GM18867 (cell line): ENCODE measurements around the gene PHF23.

Experiments used
- ATAC-seq: cut with Tn5 transposase; IDR thresholded peaks from one replicate; pipeline ENCODE4 v1.9.1; 2021; ENCODE audit warnings: mild to moderate bottlenecking, moderate library complexity; ENCODE audit not compliant: unreplicated experiment

PHF23 gene

DNA sequence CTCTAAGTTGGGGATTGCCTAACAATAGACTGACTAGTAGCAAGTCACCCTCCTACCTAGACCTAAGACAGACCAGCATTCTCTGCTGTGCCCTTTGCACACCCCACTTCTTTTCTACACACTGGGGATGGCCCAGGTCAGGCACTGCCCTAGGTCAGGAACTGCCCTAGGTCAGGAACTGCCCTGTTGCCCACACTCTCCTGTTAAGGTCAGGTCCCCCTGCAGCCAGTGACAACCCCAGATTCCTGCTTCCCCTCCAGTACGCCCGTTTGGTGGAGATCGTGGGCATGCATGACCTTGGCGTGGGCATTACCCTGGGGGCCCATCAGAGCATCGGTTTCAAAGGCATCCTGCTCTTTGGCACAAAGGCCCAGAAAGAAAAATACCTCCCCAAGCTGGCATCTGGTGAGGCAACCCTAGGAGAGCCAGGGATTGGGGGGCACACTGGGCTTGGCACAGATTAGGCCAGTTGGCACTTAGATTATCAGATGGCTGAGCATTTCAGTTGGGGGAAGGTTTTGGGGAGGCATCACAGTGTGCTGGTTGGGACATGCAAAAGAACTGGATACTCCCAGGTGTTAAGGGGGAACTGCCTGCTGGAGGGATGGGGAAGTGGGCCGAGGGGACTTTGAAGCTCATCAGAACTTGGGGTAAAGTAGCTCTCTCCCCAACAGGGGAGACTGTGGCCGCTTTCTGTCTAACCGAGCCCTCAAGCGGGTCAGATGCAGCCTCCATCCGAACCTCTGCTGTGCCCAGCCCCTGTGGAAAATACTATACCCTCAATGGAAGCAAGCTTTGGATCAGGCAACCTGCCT, 17.8 kb downstream of the PHF23 start:
- ATAC-seq, result no peak

- ATAC-seq, result no peak
Measured at GRCh38 chr17:7220593-7221277, 18.5 kb downstream of the PHF23 start.

GRCh38 chr17:7219812-7220592, 19.3 kb downstream of the PHF23 start, which contains the start of the genes ACADVL and DLG4:
TSS of gene ACADVL (plus strand) at chr17:7219938. CDS start at chr17:7219985, 47 bp downstream.
TSS of gene DLG4 (minus strand) at chr17:7219836.
- ATAC-seq, result peak; percentile 52

GRCh38 chr17:7219229-7219811, 19.9 kb downstream of the PHF23 start:
- ATAC-seq, result no peak

- ATAC-seq, result no peak
Measured at GRCh38 chr17:7218758-7219157, 20.5 kb downstream of the PHF23 start.

- no peak for ATAC-seq
Measured at GRCh38 chr17:7218166-7218565, 21.1 kb downstream of the PHF23 start.

- no peak for ATAC-seq
Measured at GRCh38 chr17:7217113-7217987, 21.9 kb downstream of the PHF23 start.

- no peak for ATAC-seq
Measured at GRCh38 chr17:7216242-7217112, 22.8 kb downstream of the PHF23 start.

- no peak for ATAC-seq
Measured at GRCh38 chr17:7215652-7216180, 23.5 kb downstream of the PHF23 start.

DNA sequence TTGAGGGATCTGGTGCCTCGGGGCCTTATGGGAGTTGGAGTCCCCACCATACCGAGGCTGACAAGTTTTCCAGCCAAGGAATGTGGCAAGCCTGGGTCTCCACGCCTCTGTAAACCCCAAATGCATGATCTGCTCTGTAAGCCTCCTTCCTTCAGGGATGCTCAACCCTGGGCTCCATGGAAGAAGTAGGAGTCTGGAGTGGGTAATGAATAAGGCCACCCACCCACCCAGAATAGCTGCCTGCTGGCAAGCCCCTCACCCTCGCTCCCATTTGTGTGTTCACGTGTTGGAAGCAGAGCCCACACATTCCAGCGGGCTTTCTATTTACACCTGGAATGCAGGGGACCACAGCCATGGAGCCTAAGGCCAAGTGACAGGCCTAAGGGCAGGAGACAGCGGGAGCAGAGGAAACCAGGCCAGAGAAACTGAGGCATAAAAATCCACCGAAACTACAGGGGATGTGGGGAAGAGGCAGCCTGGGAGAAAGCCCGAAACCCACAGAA, 24.1 kb downstream of the PHF23 start:
- no peak for ATAC-seq

DNA sequence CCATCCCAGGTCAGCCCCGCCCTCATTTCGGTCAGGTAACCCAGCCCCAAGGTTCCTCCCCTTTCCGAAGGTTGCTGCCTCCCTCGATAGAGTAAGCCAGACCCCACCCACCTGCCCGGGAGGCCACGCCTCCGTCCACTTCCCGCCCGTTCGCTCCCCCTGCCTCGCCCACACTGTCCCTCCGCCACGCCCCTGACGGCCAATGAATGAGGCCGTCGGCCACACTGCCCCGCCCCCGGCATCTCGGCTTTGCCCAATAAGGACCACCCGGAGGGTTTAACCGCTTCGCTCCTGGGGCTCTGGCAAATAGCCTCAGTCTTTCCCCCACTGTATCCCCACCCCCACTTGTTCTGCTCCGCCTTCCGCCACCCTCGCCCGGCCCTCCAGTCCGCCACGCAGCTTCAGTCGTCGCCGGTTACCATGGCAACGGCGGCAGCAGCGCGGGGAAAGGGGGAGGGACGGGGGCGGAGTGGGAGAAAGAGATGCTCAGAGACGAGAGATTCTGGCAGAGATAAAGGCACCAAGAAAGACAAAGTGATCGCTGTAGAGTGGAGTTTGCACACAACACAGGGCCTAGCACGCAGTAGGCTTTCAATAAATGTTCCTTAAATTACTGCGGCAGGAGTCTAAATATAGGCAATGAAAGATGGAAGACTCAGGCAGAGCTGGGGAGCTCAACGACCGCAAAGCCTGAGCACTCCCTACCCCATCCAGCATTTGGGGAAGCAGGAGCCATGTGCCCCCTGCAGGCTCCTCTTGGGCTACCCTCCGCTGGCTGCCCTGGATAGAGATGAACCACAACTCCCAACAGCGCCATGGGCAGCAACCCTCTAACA, 24.7 kb downstream of the PHF23 start:
- peak; percentile 81 for ATAC-seq

GRCh38 chr17:7213895-7214299, 25.4 kb downstream of the PHF23 start:
- ATAC-seq, result no peak

GRCh38 chr17:7211491-7212273, 27.6 kb downstream of the PHF23 start:
- ATAC-seq, result no peak

DNA sequence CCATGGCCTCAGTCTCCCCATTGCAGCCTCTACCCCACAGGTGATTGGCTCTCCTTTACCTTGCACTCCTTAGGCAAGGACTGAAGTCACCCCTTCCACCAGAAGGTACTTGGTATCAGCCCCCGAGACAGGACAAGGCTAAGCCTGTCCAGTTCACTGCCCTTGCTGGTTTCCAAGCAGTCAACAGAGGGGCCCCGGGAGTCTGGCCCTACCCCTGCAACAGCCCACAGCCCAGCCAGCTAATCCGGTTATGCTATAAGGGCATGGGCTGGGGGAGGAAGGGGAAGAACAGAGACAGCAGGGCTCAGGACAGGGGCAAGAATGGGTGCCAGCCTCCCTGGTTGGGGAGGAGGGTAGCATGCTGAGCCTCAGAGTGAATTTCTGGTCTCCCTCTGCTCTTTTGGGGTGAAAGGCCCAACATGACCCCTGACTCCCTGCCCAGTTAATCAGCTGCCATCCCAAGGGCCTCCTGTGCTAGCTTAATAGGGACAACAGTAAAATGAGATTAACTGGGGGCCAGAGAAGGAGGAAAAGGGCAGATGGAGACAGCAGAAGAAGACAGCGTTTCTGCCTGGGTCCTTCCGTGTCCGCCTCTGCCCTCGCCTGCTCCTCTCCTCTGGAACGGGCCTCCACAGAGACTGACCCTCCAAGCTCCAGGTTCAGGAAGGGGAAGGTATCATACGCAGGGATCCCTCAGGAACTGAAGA, 30.4 kb downstream of the PHF23 start:
- ATAC-seq, result no peak

DNA sequence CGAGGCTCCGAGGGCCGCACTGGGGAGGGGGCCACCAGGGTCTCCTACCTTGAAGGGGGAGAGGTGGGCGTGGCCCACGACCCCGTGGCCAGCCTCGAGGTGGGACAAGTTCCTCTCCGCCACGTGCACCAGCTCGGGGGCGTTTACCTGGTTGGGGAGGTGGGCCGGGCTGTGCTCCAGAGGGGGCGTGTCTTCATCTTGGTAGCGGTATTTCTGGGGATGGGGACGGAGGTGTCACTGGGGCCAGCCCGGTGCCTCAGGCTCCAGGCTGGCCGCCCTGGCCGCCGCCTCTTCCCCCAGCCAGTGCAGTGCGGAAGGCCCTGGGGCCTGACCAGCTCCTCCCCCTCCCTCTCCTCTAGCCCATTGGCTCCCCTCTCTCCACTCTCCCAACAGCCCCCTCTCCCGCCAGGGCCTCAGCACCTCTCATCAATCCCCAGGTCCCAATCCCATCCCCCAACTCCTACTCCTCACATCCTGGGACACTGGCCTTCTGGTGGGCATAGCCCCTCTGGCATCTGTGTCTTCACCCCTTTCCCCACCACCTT, 31.2 kb downstream of the PHF23 start:
- ATAC-seq, result no peak
